Tibial artery (tissue), 4 donors: Measurements from ENCODE around the gene ZNF804B.

ENCODE experiments used
- DNase-seq, 2 donors: peaks; one replicate each; pipeline ENCODE4 v3.0.0-alpha.2; 2019
- H3K27ac ChIP-seq, 2 donors: fragments of 200-600 bp; sonication (generic) in 1 of 2; 1 replicate in 1 of 2; 2 replicates in 1 of 2; pipeline ENCODE4 v1.5.1; 2018 to 2019; ENCODE audit warnings: mild to moderate bottlenecking in 1 of 2
- H3K27me3 ChIP-seq, 2 donors: fragments of 200-600 bp; sonication (generic) in 1 of 2; one replicate each; pipeline versions ENCODE4 v1.5.1 to v1.6.0; 2016 to 2019
- H3K36me3 ChIP-seq, 3 donors: fragments of 200-600 bp; sonication (generic) in 2 of 3; one replicate each; pipeline ENCODE4 v1.5.1; 2016 to 2019; ENCODE audit warnings: mild to moderate bottlenecking in 2 of 3
- H3K4me1 ChIP-seq, 4 donors: fragments of 200-600 bp; sonication (generic) in 2 of 4; 1 replicate in 3 of 4; 2 replicates in 1 of 4; pipeline ENCODE4 v1.5.1; 2016 to 2019
- H3K4me3 ChIP-seq, 2 donors: fragments of 200-600 bp; sonication (generic) in 1 of 2; 1 replicate in 1 of 2; 2 replicates in 1 of 2; pipeline ENCODE4 v1.5.1; 2018 to 2019; ENCODE audit warnings: mild to moderate bottlenecking in 2 of 2
- H3K9me3 ChIP-seq, 3 donors: fragments of 200-600 bp; sonication (generic) in 1 of 3; one replicate each; pipeline ENCODE4 v1.5.1; 2016 to 2019
- intact Hi-C: fragments of 100-400 bp; cut with DNase I; formaldehyde crosslinking; loops from one replicate; pipeline ENCODE4 v1.15.0; 2023; ENCODE audit warnings: low total_unique reads
- TF ChIP-seq, protein P1 (sequence below), 2 experiments: fragments of 200-600 bp in 1 of 2; fragments of 450-650 bp in 1 of 2; IDR thresholded peaks; one replicate each; pipeline ENCODE4 v1.5.1; 2017 to 2019; ENCODE audit warnings: antibody characterized with exemption in 2 of 2, mild to moderate bottlenecking in 1 of 2, moderate library complexity in 1 of 2

Gene ZNF804B

DNA sequence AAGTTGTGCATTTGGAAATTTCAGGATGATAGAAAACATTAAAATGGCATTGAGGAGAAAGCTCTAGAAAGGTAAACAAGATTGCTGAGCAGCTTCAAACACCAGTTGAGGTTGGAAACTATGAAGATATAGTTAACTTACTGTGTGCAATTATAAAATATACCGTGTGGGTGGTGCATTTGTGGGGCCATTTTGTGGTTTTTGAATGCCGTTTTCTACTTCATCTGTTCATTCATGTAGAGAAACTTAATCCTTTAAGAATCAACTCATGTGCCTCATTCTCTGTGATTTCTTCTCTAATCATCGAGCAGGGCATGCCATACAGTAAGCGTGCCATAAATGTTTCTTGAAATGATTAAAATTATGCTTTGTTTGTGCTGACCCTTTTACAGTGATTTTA is 268.8 kb downstream of the ZNF804B start:
- no peaks in the 10 kb centered on the region for H3K9me3 ChIP-seq
- no peak for DNase-seq
- H3K36me3 ChIP-seq = no peaks in the 10 kb centered on the region
- H3K4me3 ChIP-seq = no peak overlapping the region
- H3K4me1 ChIP-seq = no peaks in the 10 kb centered on the region
- TF ChIP-seq, protein P1, sequence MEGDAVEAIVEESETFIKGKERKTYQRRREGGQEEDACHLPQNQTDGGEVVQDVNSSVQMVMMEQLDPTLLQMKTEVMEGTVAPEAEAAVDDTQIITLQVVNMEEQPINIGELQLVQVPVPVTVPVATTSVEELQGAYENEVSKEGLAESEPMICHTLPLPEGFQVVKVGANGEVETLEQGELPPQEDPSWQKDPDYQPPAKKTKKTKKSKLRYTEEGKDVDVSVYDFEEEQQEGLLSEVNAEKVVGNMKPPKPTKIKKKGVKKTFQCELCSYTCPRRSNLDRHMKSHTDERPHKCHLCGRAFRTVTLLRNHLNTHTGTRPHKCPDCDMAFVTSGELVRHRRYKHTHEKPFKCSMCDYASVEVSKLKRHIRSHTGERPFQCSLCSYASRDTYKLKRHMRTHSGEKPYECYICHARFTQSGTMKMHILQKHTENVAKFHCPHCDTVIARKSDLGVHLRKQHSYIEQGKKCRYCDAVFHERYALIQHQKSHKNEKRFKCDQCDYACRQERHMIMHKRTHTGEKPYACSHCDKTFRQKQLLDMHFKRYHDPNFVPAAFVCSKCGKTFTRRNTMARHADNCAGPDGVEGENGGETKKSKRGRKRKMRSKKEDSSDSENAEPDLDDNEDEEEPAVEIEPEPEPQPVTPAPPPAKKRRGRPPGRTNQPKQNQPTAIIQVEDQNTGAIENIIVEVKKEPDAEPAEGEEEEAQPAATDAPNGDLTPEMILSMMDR (IDR thresholded peaks at IDR 0.05) = no peak
- intact Hi-C loops = no loop called here
- no peak overlapping the region for H3K27ac ChIP-seq
- H3K27me3 ChIP-seq = no peaks in the 10 kb centered on the region

DNA sequence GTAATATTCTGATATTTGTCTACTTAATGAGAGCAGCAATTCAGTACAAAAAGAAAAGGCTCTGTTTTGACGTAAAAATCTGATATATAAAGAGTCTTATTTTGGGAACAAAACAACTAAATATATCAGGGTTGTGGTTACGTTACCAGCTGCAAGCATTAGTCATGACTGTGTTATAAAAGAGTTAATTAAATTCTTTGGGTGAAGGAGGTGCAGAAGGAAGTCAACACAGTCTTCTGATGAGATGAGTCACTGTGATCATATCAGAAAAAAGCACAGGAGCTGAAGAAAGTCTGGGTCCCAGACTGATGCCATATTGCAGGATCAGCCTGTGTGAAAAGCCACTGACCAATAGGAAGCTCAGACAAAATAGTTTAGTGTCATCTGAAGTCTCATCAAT is 270.4 kb downstream of the ZNF804B start:
- intact Hi-C loops = no loop called here
- DNase-seq = no peak
- Histone ChIP-seq H3K4me3 (no peak overlapping the region), H3K9me3 (no peaks in the 10 kb centered on the region), H3K36me3 (no peaks in the 10 kb centered on the region), H3K27me3 (no peaks in the 10 kb centered on the region), H3K4me1 (no peaks in the 10 kb centered on the region), H3K27ac (no peak overlapping the region)
- TF ChIP-seq, protein P1 (IDR thresholded peaks at IDR 0.05) = no peak

DNA sequence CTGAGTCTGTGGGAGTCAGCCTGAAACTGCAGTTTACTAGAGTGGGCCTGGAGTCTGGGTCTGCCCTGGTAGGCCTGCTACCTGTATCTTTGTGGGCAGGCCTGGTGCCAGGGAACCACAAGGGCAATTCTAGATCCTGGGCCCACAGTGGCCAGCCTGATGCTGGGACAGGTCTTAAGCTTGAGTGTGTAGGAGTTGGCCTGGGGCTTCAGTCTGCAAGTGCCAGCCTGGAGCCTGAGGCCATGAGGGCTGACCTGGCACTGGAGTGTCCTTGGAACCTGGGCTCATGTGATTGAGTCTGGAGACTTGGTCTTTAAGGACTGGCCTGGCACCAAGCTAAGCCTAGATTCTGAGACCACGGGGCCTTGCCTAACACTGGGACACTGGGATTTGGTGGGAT is 281.7 kb downstream of the ZNF804B start:
- no peak for DNase-seq
- H3K27me3 ChIP-seq = no peaks in the 10 kb centered on the region
- H3K4me1 ChIP-seq = no peaks in the 10 kb centered on the region
- intact Hi-C loops = no loop called here
- no peaks in the 10 kb centered on the region for H3K36me3 ChIP-seq
- H3K9me3 ChIP-seq = no peaks in the 10 kb centered on the region
- TF ChIP-seq, protein P1 (IDR thresholded peaks at IDR 0.05) = no peak
- no peak overlapping the region for H3K27ac ChIP-seq
- no peak overlapping the region for H3K4me3 ChIP-seq

DNA sequence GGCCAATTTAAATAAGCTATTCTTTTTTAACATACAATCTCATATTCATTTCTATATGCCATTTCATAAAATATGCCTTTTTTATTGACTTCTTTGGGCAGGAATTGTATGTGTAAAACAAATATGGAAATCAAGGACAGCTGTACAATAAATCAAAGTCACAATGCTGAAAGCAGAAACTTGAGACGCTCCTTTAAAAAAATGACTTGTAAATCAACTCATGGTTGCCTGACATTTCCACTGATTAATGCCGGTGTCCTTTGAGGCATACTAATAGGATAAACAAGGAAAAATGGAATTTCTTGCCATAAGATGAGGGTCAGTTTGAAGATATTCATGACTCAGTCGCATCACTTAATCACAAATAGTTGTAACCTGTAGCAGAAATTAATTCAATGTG is 283.4 kb downstream of the ZNF804B start:
- intact Hi-C loops = no loop called here
- Histone ChIP-seq H3K36me3 (no peaks in the 10 kb centered on the region), H3K4me3 (no peak overlapping the region), H3K27ac (no peak overlapping the region), H3K27me3 (no peaks in the 10 kb centered on the region), H3K9me3 (no peaks in the 10 kb centered on the region), H3K4me1 (no peaks in the 10 kb centered on the region)
- TF ChIP-seq, protein P1 (IDR thresholded peaks at IDR 0.05) = no peak
- DNase-seq = no peak

DNA sequence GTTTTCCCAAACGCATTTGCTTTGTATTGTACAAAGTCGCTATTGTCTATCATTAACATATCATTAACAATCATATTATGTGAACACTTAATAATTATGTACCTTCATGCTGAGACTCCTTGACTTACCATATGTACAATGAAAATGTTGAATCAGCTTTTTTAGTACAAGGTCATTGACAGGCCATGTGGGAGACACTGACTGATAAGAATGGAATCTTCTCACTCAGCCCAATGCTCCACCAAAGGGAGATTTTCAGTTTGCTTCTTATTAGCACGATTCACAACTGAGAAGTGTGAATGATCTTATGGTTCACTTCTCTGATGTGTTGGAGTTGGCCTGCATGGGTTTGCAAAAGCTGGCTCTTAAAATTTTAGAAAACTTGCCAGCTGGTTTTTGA is 289.5 kb downstream of the ZNF804B start:
- Histone ChIP-seq H3K36me3 (no peaks in the 10 kb centered on the region), H3K4me1 (no peaks in the 10 kb centered on the region), H3K27me3 (no peaks in the 10 kb centered on the region), H3K4me3 (no peak overlapping the region), H3K27ac (no peak overlapping the region), H3K9me3 (no peaks in the 10 kb centered on the region)
- intact Hi-C loops = no loop called here
- no peak for DNase-seq
- TF ChIP-seq, protein P1 (IDR thresholded peaks at IDR 0.05) = no peak

DNA sequence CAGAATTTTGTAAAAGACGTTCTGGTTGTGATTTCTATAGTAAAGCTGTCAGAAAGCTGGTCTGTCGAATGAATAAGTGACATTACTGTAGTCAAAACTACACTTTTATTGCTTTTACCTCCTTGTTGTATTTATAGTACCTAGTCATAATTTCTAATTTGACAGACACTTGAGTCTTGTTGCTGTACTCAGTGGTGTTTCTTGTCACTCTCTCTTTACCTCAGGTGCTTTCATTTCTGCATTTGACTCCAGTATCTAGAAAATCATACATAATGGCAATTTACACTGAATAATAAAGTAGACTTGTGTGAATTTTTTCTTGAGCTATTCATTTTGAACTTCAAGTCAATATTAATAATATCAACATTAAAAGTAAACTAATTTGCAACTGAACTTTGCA is 293.6 kb downstream of the ZNF804B start:
- Histone ChIP-seq H3K27me3 (no peaks in the 10 kb centered on the region), H3K36me3 (no peaks in the 10 kb centered on the region), H3K9me3 (no peaks in the 10 kb centered on the region), H3K4me1 (no peaks in the 10 kb centered on the region), H3K4me3 (no peak overlapping the region), H3K27ac (no peak overlapping the region)
- TF ChIP-seq, protein P1 (IDR thresholded peaks at IDR 0.05) = no peak
- intact Hi-C loops = no loop called here
- DNase-seq = no peak
